ENCODE measurements around the gene MFN2.

Gene MFN2

DNA sequence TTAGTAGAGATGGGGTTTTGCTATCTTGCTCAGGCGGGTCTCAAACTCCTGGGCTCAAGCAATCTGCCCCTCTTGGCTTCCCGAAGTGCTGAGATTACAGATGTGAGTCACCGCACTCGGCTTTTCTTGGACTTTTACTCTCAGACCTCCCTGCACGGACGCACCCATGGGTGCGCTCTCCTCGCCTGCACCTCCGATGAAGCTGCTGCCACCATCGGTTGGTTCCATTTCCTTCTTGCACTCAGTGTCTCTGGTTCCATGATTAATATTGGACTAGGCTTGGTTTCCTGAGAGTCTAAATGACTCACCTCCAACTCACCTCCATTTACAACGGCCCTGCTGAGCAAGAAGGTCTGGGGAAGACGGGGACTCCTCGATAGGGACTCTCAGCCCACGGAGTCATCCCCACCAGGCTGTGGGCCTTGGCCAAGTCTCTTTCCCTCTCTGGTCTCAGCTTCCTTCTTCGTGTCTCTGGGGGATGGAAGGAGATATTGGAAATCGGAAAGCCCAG lies 76.1 kb downstream of the MFN2 start:
- Histone ChIP-seq H3K27me3 (ENCODE audit: insufficient read depth, low read length, poor library complexity) (no peaks in the 10 kb centered on the region), H3K79me1 (ENCODE audit: low read length) (no peaks in the 10 kb centered on the region), H4K8ac (ENCODE audit: low read depth, low read length) (no peak overlapping the region), H3K23ac (ENCODE audit: low read length) (no peak overlapping the region), H4K5ac (ENCODE audit: low read length) (no peak overlapping the region), H3K4me1 (ENCODE audit: control insufficient read depth, low read depth, low read length) (no peaks in the 10 kb centered on the region), H2AK5ac (ENCODE audit: low read length) (no peak overlapping the region), H2BK5ac (ENCODE audit: low read length) (no peak overlapping the region), H3K18ac (ENCODE audit: low read length) (no peak overlapping the region), H3K9ac (ENCODE audit: low read length) (no peak overlapping the region), H3K4me2 (ENCODE audit: low read length) (no peak overlapping the region), H3K4ac (ENCODE audit: low read depth, low read length) (no peak overlapping the region), H3K27ac (ENCODE audit: low read depth, low read length) (no peak overlapping the region), H3K4me3 (ENCODE audit: low read length) (no peak overlapping the region), H3K56ac (ENCODE audit: low read length) (no peak overlapping the region), H3K36me3 (ENCODE audit: control insufficient read depth, insufficient read depth, low read length) (no peaks in the 10 kb centered on the region), H2BK15ac (replicated peaks; ENCODE audit: low read depth) (no peak overlapping the region), H2BK120ac (ENCODE audit: low read depth, low read length) (no peak overlapping the region), H3K79me2 (ENCODE audit: control insufficient read depth, insufficient read depth, low read length) (no peaks in the 10 kb centered on the region)
- DNase-seq: no peak
- WGBS (ENCODE audit: extremely low coverage, insufficient coverage, low lambda C conversion rate): no CpG with 5 or more reads among the region's 16 CpGs

DNA sequence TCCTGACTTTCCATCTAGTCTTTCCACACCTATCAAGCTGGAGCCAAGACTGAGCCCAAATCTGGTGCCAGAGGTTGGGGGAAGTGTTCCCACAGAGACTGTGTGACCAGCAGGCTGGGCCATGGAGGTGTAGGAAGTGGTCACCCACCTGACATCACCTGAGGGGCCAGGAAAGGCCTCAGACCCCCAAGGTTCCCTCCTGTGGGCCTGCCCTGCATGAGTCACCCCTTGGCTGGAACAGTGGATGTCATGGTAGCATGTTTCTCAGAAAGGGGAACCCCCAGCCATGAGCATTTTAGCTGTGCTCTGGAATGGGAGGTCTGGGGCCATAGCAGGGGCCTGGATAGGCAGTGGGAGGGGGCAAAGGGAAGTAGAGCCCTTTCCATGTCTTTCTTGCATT lies 77.1 kb downstream of the MFN2 start:
- H3K36me3 ChIP-seq (ENCODE audit: control insufficient read depth, insufficient read depth, low read length): no peaks in the 10 kb centered on the region
- no peaks in the 10 kb centered on the region for H3K4me1 ChIP-seq (ENCODE audit: control insufficient read depth, low read depth, low read length)
- DNase-seq: no peak
- H3K56ac ChIP-seq (ENCODE audit: low read length): no peak overlapping the region
- H2BK120ac ChIP-seq (ENCODE audit: low read depth, low read length): no peak overlapping the region
- no peak overlapping the region for H4K5ac ChIP-seq (ENCODE audit: low read length)
- no peak overlapping the region for H3K23ac ChIP-seq (ENCODE audit: low read length)
- H4K8ac ChIP-seq (ENCODE audit: low read depth, low read length): no peak overlapping the region
- H2AK5ac ChIP-seq (ENCODE audit: low read length): no peak overlapping the region
- H3K18ac ChIP-seq (ENCODE audit: low read length): no peak overlapping the region
- no peak overlapping the region for H3K4me2 ChIP-seq (ENCODE audit: low read length)
- H3K27ac ChIP-seq (ENCODE audit: low read depth, low read length): no peak overlapping the region
- no peaks in the 10 kb centered on the region for H3K79me1 ChIP-seq (ENCODE audit: low read length)
- H3K4ac ChIP-seq (ENCODE audit: low read depth, low read length): no peak overlapping the region
- no peak overlapping the region for H2BK5ac ChIP-seq (ENCODE audit: low read length)
- H3K27me3 ChIP-seq (ENCODE audit: insufficient read depth, low read length, poor library complexity): no peaks in the 10 kb centered on the region
- no peak overlapping the region for H3K9ac ChIP-seq (ENCODE audit: low read length)
- no peaks in the 10 kb centered on the region for H3K79me2 ChIP-seq (ENCODE audit: control insufficient read depth, insufficient read depth, low read length)
- no peak overlapping the region for H2BK15ac ChIP-seq (replicated peaks; ENCODE audit: low read depth)
- H3K4me3 ChIP-seq (ENCODE audit: low read length): no peak overlapping the region

DNA sequence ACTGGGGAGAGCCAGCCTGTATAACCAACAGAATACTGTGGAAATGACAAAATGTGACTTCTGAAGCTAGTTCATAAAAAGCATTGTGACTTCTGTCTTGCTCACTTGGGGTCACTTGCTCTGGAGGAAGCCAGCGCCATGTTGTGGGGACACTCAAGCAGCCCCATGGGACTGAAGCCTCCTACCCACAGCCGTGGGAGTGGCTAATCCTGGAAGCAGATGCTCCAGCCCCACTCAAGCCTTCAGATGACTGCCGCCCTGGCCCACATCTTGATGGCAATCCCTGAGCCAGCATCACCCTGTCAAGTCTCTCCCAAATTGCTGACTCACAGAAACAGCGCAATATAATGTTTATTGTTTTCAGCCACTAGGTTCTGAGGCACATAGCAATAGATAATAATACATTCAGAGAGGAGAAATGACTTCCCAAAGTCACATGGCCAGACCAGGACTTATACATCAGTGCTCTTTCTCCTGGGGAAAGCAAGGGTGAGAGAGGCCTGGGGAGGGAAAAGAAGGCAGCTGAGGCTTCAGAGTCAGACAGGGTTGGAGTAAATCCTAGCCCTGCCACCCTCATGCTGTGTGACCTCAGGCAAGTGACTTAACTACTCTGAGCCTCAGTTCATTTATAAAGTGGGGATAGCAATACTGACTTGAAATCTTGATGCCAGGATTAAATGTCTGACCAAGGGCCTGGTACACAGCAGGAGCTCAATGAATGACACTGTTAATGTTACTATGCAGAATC lies 77.9 kb downstream of the MFN2 start:
- no peak overlapping the region for H3K4me2 ChIP-seq (ENCODE audit: low read length)
- H3K79me2 ChIP-seq (ENCODE audit: control insufficient read depth, insufficient read depth, low read length): no peaks in the 10 kb centered on the region
- no peak overlapping the region for H2AK5ac ChIP-seq (ENCODE audit: low read length)
- no peak overlapping the region for H2BK15ac ChIP-seq (replicated peaks; ENCODE audit: low read depth)
- no peak overlapping the region for H2BK5ac ChIP-seq (ENCODE audit: low read length)
- no peak overlapping the region for H2BK120ac ChIP-seq (ENCODE audit: low read depth, low read length)
- H4K8ac ChIP-seq (ENCODE audit: low read depth, low read length): no peak overlapping the region
- no peak overlapping the region for H4K5ac ChIP-seq (ENCODE audit: low read length)
- no peak for DNase-seq
- no peak overlapping the region for H3K23ac ChIP-seq (ENCODE audit: low read length)
- H3K27me3 ChIP-seq (ENCODE audit: insufficient read depth, low read length, poor library complexity): peaks cover 2% of the 10 kb centered on the region
- H3K79me1 ChIP-seq (ENCODE audit: low read length): no peaks in the 10 kb centered on the region
- no CpG with 5 or more reads among the region's 4 CpGs for WGBS (ENCODE audit: extremely low coverage, insufficient coverage, low lambda C conversion rate)
- no peaks in the 10 kb centered on the region for H3K36me3 ChIP-seq (ENCODE audit: control insufficient read depth, insufficient read depth, low read length)
- H3K9ac ChIP-seq (ENCODE audit: low read length): no peak overlapping the region
- H3K18ac ChIP-seq (ENCODE audit: low read length): no peak overlapping the region
- H3K27ac ChIP-seq (ENCODE audit: low read depth, low read length): no peak overlapping the region
- no peak overlapping the region for H3K4ac ChIP-seq (ENCODE audit: low read depth, low read length)
- H3K4me1 ChIP-seq (ENCODE audit: control insufficient read depth, low read depth, low read length): no peaks in the 10 kb centered on the region
- H3K4me3 ChIP-seq (ENCODE audit: low read length): no peak overlapping the region
- no peak overlapping the region for H3K56ac ChIP-seq (ENCODE audit: low read length)

DNA sequence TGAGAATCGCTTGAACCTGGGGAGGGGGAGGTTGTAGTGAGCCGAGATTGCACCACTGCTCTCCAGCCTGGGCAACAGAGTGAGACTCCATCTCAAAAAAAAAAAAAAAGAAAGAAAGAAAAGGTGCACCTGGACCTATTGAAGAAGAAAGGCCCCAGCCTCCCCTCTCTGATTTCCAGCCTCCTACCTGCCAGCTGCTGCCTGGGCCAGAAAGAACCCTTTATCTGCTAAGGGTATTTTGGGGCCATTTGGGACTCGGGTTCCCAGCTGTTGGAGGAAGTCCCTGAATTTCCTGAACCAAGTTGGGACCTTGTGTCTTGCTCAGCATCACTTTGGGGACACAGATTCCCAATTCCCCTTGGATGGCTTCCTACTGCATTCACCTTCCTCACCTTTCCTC lies 79.0 kb downstream of the MFN2 start:
- Histone ChIP-seq H3K18ac (ENCODE audit: low read length) (no peak overlapping the region), H3K27me3 (ENCODE audit: insufficient read depth, low read length, poor library complexity) (peaks cover 2% of the 10 kb centered on the region)
- no CpG with 5 or more reads among the region's 3 CpGs for WGBS (ENCODE audit: extremely low coverage, insufficient coverage, low lambda C conversion rate)

DNA sequence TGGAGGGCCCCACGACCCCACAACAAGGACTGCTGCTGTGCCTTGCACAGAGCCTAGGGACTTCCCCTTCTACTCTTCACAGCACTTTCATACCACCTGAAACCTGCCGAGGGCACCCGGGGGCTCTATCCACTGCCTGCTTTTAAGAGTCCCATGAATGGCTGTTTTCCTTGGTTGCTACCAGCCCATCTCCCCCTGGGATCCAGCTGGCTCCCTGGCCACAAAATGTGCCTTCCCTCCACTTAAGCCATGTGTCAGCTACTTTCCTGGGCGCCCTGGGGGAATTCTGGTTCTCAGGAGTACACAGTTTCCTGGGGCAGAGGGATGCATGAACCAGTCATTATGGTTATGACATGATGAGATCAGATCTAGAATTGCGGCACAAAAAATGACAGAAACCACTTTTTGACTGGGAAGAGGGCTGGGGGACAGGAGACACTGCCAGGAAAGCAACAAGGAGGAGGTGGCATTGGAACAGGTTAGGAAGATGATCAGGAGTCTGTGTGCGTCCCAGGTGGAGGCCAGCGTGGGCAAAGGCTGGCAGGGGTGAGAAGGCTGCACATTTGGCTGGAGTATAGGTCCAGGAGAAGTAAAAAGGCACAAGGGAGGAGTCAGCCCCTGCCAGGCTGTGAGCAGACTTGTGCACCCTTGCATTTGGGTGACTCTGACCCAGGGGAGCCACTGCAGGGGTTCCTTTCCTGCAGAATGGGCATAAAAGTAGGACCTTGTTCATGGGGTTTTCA lies 79.6 kb downstream of the MFN2 start:
- H3K27me3 ChIP-seq (ENCODE audit: insufficient read depth, low read length, poor library complexity): peaks cover 7% of the 10 kb centered on the region
- no peak for DNase-seq
- no peaks in the 10 kb centered on the region for H3K4me1 ChIP-seq (ENCODE audit: control insufficient read depth, low read depth, low read length)
- H3K4me2 ChIP-seq (ENCODE audit: low read length): no peak overlapping the region
- H2BK5ac ChIP-seq (ENCODE audit: low read length): no peak overlapping the region
- H3K18ac ChIP-seq (ENCODE audit: low read length): no peak overlapping the region
- no peak overlapping the region for H3K27ac ChIP-seq (ENCODE audit: low read depth, low read length)
- no peak overlapping the region for H2BK120ac ChIP-seq (ENCODE audit: low read depth, low read length)
- H3K36me3 ChIP-seq (ENCODE audit: control insufficient read depth, insufficient read depth, low read length): peaks cover 1% of the 10 kb centered on the region
- H3K9ac ChIP-seq (ENCODE audit: low read length): no peak overlapping the region
- H3K79me1 ChIP-seq (ENCODE audit: low read length): no peaks in the 10 kb centered on the region
- no peak overlapping the region for H3K4me3 ChIP-seq (ENCODE audit: low read length)
- no peak overlapping the region for H2BK15ac ChIP-seq (replicated peaks; ENCODE audit: low read depth)
- no peak overlapping the region for H3K23ac ChIP-seq (ENCODE audit: low read length)
- H4K8ac ChIP-seq (ENCODE audit: low read depth, low read length): no peak overlapping the region
- no peak overlapping the region for H4K5ac ChIP-seq (ENCODE audit: low read length)
- no peak overlapping the region for H3K4ac ChIP-seq (ENCODE audit: low read depth, low read length)
- H3K79me2 ChIP-seq (ENCODE audit: control insufficient read depth, insufficient read depth, low read length): no peaks in the 10 kb centered on the region
- H2AK5ac ChIP-seq (ENCODE audit: low read length): no peak overlapping the region
- no CpG with 5 or more reads among the region's 7 CpGs for WGBS (ENCODE audit: extremely low coverage, insufficient coverage, low lambda C conversion rate)
- no peak overlapping the region for H3K56ac ChIP-seq (ENCODE audit: low read length)

More for the DNA sequence above, 79.0 kb downstream of the MFN2 start:
- Histone ChIP-seq H2AK5ac (ENCODE audit: low read length) (no peak overlapping the region), H3K79me1 (ENCODE audit: low read length) (no peaks in the 10 kb centered on the region), H3K27ac (ENCODE audit: low read depth, low read length) (no peak overlapping the region), H4K5ac (ENCODE audit: low read length) (no peak overlapping the region), H3K4me1 (ENCODE audit: control insufficient read depth, low read depth, low read length) (no peaks in the 10 kb centered on the region), H3K56ac (ENCODE audit: low read length) (no peak overlapping the region), H3K36me3 (ENCODE audit: control insufficient read depth, insufficient read depth, low read length) (no peaks in the 10 kb centered on the region), H3K4me3 (ENCODE audit: low read length) (no peak overlapping the region), H3K4me2 (ENCODE audit: low read length) (no peak overlapping the region), H2BK120ac (ENCODE audit: low read depth, low read length) (no peak overlapping the region), H3K79me2 (ENCODE audit: control insufficient read depth, insufficient read depth, low read length) (no peaks in the 10 kb centered on the region), H3K9ac (ENCODE audit: low read length) (no peak overlapping the region), H3K23ac (ENCODE audit: low read length) (no peak overlapping the region), H2BK15ac (replicated peaks; ENCODE audit: low read depth) (no peak overlapping the region), H3K4ac (ENCODE audit: low read depth, low read length) (no peak overlapping the region), H4K8ac (ENCODE audit: low read depth, low read length) (no peak overlapping the region), H2BK5ac (ENCODE audit: low read length) (no peak overlapping the region)
- no peak for DNase-seq
